ENCODE measurements around the gene CABLES2.
A peak's percentile ranks its signal among the peaks of the same experiment; 100 is the strongest.

CABLES2 gene

GRCh38 chr20:62405981-62406513 is 1.0 kb downstream of the CABLES2 start:
- Histone ChIP-seq H4K20me1 (ENCODE audit: insufficient read depth, low read length) (peaks cover 12% of the 10 kb centered on the region; the same call in 1 of the 2 replicates), H3K4me3 (ENCODE audit: low read length) (peak overlapping the region; percentile 99), H3K9me3 (ENCODE audit: insufficient read depth, low read length) (no peaks in the 10 kb centered on the region), H3K36me3 (replicated peaks; ENCODE audit: low read depth, low read length) (no peaks in the 10 kb centered on the region), H2AFZ (ENCODE audit: low read depth, low read length) (no peak overlapping the region), H3K27me3 (ENCODE audit: low read depth, low read length) (no peaks in the 10 kb centered on the region), H3K4me1 (ENCODE audit: low read length) (peaks cover 34% of the 10 kb centered on the region), H3K4me2 (ENCODE audit: low read length) (peak overlapping the region; percentile 94), H3K9ac (ENCODE audit: low read length) (peak overlapping the region; percentile 94), H3K27ac (ENCODE audit: low read length) (no peak overlapping the region), H3K79me2 (ENCODE audit: low read length) (peaks cover 31% of the 10 kb centered on the region)
- TF ChIP-seq EZH2phosphoT487 (IDR thresholded peaks at IDR 0.05; ENCODE audit: low read depth): no peak
- TF ChIP-seq CTCF (IDR thresholded peaks at IDR 0.05; ENCODE audit: low read depth, low read length): no peak

- H3K4me1 ChIP-seq (ENCODE audit: low read length): peaks cover 29% of the 10 kb centered on the region
- H3K27me3 ChIP-seq (ENCODE audit: low read depth, low read length): no peaks in the 10 kb centered on the region
- H4K20me1 ChIP-seq (ENCODE audit: insufficient read depth, low read length): peaks cover 12% of the 10 kb centered on the region; the same call in 1 of the 2 replicates
- H2AFZ ChIP-seq (ENCODE audit: low read depth, low read length): no peak overlapping the region
- H3K27ac ChIP-seq (ENCODE audit: low read length): no peak overlapping the region
- no peak for TF ChIP-seq EZH2phosphoT487 (IDR thresholded peaks at IDR 0.05; ENCODE audit: low read depth)
- peak; percentile 14; the same call in 1 of the 2 replicates for TF ChIP-seq CTCF (IDR thresholded peaks at IDR 0.05; ENCODE audit: low read depth, low read length)
- no peak overlapping the region for H3K9ac ChIP-seq (ENCODE audit: low read length)
- peak overlapping the region; percentile 99; the same call in 1 of the 2 replicates for H3K4me3 ChIP-seq (ENCODE audit: low read length)
- no peaks in the 10 kb centered on the region for H3K36me3 ChIP-seq (replicated peaks; ENCODE audit: low read depth, low read length)
- no peaks in the 10 kb centered on the region for H3K9me3 ChIP-seq (ENCODE audit: insufficient read depth, low read length)
- peaks cover 31% of the 10 kb centered on the region for H3K79me2 ChIP-seq (ENCODE audit: low read length)
- H3K4me2 ChIP-seq (ENCODE audit: low read length): peak overlapping the region; percentile 94
Measured at GRCh38 chr20:62405108-62405980, 1.7 kb downstream of the CABLES2 start.

GRCh38 chr20:62404761-62405107 is 2.4 kb downstream of the CABLES2 start:
- Histone ChIP-seq H3K9ac (ENCODE audit: low read length) (no peak overlapping the region), H3K9me3 (ENCODE audit: insufficient read depth, low read length) (no peaks in the 10 kb centered on the region)

More at GRCh38 chr20:62404761-62405107, 2.4 kb downstream of the CABLES2 start:
- H3K4me2 ChIP-seq (ENCODE audit: low read length): no peak overlapping the region
- H3K79me2 ChIP-seq (ENCODE audit: low read length): peaks cover 31% of the 10 kb centered on the region
- H3K27ac ChIP-seq (ENCODE audit: low read length): no peak overlapping the region
- H2AFZ ChIP-seq (ENCODE audit: low read depth, low read length): no peak overlapping the region
- H3K27me3 ChIP-seq (ENCODE audit: low read depth, low read length): no peaks in the 10 kb centered on the region
- H3K36me3 ChIP-seq (replicated peaks; ENCODE audit: low read depth, low read length): no peaks in the 10 kb centered on the region
- no peak for TF ChIP-seq EZH2phosphoT487 (IDR thresholded peaks at IDR 0.05; ENCODE audit: low read depth)
- no peak for TF ChIP-seq CTCF (IDR thresholded peaks at IDR 0.05; ENCODE audit: low read depth, low read length)
- peaks cover 22% of the 10 kb centered on the region for H3K4me1 ChIP-seq (ENCODE audit: low read length)
- peaks cover 12% of the 10 kb centered on the region; the same call in 1 of the 2 replicates for H4K20me1 ChIP-seq (ENCODE audit: insufficient read depth, low read length)
- no peak overlapping the region for H3K4me3 ChIP-seq (ENCODE audit: low read length)
